HG02588 (cell line): ENCODE data around the gene SAMD11.

Source experiments
- ATAC-seq: cut with Tn5 transposase; IDR thresholded peaks from one replicate; pipeline ENCODE4 v1.9.1; 2021; ENCODE audit warnings: mild to moderate bottlenecking, moderate library complexity; ENCODE audit not compliant: unreplicated experiment

SAMD11 gene

GRCh38 chr1:961132-961669, 37.5 kb downstream of the SAMD11 start:
- no peak for ATAC-seq

DNA sequence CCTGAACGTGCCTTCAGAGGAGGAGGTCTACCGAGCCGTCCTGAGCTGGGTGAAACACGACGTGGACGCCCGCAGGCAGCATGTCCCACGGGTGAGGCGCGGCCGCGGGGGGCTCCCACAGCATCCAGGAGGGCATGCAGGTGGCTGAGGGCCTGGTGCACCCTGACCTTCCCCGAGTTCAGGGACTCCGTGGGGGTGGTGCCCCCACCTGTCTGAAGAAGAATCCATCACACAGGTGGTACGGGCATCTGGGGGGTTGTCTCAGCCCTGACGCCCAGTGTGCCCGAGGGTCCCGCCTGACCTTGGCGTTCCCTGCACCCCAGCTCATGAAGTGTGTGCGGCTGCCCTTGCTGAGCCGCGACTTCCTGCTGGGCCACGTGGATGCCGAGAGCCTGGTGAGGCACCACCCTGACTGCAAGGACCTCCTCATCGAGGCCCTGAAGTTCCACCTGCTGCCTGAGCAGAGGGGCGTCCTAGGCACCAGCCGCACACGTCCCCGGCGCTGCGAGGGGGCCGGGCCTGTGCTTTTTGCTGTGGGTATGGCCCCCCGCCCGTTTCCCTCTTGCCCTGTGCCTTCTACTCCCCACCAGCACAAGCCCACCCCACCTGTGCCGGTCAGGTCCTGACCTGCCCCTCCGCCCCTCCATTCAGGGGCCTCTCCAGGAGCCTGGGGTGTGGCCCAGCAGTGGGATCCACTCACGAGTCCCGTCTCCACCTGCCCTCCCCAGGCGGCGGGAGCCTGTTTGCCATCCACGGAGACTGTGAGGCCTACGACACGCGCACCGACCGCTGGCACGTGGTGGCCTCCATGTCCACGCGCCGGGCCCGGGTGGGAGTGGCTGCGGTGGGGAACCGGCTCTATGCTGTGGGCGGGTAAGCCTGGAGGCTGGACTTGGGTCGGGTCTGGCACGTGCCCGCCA, 38.9 kb downstream of the SAMD11 start:
- ATAC-seq: no peak

DNA sequence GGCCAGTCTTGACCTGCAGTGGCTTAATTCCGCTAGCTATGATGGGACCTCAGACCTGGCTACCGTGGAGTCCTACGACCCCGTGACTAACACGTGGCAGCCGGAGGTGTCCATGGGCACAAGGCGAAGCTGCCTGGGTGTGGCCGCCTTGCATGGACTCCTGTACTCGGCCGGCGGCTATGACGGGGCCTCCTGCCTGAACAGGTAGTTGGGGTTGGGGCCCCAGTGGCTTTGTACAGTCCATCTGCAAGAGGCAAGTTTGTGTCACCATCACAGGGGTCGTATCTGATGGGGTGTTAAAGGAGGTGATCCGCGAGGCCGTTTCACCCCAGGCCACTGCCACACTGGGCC, 39.6 kb downstream of the SAMD11 start:
- ATAC-seq: no peak

DNA sequence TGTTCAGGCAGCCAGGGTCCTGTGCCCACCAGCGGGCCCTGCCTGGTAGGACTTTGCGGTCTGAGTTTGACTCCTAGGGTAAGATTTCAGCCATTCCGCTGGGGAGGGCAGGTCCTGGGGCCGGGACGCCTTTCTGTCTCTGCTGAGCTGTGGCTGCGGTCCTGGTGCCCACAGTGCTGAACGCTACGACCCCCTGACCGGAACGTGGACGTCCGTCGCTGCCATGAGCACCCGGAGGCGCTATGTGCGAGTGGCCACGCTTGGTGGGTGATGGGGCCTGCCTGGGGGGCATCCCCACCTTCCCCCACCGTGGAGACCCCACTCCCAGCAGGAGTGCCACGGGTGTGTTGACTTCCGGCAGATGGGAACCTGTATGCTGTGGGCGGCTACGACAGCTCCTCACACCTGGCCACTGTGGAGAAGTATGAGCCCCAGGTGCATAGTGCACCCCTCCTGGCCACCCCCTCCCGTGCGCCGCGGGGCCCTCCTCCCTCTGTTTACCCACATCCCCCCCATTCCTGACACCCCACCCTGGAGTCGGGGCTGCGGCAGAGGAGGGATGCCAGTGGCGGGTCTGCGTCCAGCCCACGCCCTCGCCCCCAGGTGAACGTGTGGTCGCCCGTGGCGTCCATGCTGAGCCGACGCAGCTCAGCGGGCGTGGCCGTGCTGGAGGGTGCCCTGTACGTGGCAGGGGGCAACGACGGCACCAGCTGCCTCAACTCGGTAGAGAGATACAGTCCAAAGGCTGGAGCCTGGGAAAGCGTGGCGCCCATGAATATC, 40.2 kb downstream of the SAMD11 start:
- ATAC-seq: no peak

- ATAC-seq: no peak
These were observed 41.2 kb downstream of the SAMD11 start for GRCh38 chr1:964691-965525.

GRCh38 chr1:965526-966134, 41.9 kb downstream of the SAMD11 start:
- ATAC-seq: no peak

DNA sequence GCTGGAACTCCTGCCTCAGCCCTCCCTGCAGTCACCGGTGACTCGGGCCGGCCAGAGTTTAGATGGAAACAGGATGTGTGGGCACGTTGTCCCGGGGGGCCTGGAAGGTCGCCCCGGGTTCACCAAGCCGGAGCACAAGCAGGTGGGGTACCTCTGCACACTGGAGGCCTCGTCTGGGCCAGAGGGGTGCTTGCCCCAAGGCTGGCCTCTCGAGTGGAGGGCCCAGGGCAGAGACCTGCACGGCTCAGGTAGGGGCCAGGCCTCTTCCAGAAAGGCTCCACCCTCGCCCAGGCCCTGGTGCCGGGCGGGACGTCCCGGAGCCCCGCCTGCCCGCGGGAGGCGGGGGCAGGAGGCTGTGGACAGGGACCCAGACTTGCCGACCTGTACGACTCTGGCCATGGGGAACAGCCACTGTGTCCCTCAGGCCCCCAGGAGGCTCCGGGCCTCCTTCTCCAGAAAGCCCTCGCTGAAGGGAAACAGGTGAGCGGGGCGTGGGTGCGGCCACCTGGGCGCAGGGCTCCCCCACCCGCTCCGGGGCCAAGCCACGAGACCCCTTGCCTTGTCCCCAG, 42.5 kb downstream of the SAMD11 start, which contains the start of gene PLEKHN1:
TSS of gene PLEKHN1 (plus strand) at position 348 of the 569 bp plus-strand sequence. CDS start at position 398, 50 bp downstream.
- peak; percentile 21 for ATAC-seq

GRCh38 chr1:966704-967300, 43.1 kb downstream of the SAMD11 start:
- peak; percentile 46 for ATAC-seq

DNA sequence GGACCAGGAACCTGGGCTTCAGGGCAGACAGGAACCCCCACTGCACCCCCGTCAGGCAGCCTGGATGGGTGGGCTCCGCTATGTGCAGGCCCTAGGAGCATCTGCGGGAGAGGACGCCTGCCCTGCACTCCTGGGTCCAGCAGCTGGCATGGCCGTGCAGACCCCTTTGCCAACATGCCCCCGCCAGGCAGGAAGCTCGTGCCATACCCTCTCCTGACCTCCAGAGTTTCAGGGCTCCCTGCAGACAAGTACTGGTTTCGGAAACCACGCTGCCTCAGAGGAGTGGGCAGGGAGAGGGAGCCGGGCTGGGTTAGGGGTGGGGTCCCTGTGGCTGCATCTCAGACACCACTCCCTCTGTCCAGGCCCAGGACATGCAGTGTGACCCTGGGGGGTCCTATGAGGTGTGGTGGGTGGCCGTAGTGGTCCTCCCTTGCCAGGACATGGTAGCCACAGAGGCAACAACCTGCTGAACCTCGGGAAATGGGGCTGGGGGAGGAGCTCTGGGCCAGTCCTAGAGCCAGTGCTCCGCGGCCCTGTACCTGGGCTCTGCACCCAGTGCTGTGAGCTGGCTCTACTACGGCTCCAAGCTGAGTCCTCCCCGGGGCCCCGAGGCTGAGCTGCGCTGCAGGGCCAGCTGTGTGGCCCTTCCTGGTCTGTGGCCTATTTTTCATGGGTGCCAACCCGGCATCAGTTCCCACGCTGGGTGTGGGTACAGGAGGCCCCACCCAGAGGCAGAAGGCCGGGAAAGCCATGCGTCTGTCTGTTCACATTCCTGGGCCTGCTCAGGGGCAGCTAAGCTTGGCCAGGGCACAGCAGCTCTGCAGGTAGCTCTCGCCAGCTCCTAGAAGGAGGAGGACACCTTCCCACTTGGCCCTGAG, 44.0 kb downstream of the SAMD11 start:
- ATAC-seq: no peak

DNA sequence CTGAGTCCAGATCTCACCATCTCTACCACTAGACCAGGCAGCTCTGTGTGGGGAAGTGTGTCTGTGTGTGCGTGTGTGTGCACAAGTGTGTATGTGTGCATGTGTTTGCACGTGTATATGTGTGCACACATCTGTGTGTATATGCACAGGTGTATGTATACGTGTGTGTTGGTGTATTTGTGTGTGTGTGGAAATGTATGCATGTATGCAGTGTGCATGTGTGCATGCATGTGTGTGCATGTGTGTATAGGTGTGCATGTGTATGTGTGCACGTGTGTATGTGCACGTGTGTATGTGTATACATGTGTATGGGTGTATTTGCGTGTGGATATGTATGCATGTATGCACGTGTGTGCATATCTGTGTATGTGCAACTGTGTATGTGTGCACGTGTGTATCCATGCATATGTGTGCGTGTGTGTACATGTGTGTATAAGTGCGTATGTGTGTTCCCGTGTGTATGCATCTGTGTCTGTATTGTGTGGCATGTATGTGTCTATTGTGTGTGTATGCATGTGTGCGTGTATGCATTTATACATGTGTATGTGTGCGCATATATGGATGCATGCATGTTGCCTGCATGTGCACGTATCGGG, 45.6 kb downstream of the SAMD11 start:
- no peak for ATAC-seq

DNA sequence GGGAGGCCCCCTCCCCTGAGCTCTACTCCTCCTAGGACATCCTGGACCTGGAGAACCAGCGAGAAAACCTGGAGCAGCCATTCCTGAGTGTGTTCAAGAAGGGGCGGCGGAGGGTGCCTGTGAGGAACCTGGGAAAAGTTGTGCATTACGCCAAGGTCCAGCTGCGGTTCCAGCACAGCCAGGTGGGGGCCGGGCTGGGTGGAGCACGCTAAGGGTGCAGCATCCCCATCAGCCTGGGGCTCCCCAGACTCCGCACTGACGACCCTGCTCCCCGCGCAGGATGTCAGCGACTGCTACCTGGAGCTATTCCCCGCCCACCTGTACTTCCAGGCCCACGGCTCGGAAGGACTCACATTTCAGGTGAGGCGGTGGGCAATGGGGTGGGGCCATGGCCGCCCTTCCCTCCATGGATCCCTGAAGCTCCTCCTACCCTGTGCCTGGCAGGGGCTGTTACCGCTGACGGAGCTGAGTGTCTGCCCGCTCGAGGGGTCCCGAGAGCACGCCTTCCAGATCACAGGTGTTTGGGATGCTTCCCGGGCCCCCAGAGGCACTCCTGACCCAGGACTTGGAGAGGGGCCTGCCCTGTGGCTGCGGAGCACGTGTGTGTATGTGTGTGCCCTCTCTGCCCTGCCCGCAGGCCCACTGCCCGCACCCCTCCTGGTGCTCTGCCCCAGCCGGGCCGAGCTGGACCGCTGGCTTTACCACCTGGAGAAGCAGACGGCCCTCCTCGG, 46.7 kb downstream of the SAMD11 start:
- no peak for ATAC-seq

- ATAC-seq: no peak
These were observed 47.4 kb downstream of the SAMD11 start for GRCh38 chr1:970973-971730.

DNA sequence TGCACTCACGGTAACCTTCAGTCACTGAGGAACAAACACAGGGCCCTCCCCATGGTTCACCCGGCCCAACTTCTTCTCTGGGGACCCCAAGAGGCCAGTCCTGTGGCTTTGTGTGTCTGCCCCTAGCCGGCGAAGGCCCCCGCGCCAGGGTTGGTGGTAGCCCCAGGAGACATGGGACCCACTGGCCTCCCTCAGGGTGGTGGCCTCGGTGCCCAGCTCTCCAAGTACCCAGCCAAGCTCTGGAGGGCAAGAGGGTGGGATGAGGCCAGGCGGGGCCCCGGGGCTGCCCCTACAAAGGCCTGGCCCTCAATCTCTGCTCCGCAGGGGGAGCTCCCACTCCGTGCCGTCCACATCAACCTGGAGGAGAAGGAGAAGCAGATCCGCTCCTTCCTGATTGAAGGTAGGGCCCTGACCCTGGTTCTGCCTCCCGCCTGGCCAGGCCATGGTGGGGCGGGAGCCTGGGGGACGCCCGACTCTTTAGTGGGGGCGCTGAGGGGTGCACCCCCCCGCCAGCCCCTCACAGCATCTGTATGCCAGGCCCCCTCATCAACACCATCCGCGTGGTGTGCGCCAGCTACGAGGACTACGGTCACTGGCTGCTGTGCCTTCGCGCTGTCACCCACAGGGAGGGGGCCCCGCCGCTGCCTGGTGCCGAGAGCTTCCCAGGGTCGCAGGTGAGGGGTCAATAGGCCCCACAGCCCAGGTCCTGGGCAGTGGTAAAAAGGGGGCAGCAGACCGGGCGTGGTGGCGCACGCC, 48.2 kb downstream of the SAMD11 start:
- no peak for ATAC-seq

- no peak for ATAC-seq
These were observed 49.2 kb downstream of the SAMD11 start for GRCh38 chr1:972726-973458.

DNA sequence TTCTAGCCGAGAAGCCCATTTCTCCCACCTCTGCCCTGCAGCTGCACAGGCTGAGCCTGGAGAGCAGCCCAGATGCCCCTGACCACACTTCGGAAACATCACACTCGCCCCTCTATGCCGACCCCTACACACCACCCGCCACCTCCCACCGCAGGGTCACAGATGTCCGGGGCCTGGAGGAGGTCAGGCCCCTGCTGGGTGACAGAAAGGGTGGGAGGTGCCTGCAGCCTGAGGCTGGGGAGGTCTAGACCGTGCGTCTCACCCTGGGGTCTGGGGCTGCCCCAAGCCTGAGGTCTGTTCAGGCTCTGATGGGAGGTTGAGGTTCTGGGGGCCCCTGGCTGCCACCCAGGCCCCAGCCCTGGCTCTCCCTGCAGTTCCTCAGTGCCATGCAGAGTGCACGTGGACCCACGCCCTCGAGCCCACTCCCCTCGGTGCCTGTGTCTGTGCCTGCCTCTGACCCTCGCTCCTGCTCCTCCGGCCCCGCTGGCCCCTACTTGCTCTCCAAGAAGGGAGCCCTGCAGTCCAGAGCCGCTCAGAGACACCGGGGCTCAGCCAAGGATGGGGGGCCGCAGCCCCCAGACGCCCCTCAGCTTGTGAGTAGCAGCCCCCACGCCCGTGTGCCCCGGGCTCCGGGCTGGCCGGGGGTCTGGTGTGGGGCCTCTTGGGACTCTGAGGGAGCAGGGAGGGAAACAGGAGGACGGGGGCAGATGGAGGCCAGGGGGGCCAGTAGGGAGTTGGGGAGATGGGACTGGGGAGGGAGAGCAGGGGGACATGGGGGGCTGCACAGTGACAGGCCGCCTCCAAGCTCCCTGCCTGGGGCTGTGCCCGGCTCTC, 50.0 kb downstream of the SAMD11 start:
- no peak for ATAC-seq
